ENCODE measurements around the gene STEAP1B. TPM values are rescaled to one million over a fixed set of nuclear protein-coding genes. Genes with fewer than 3 reads are reported as not detected.

Gene STEAP1B
- polyA plus RNA-seq, 3 donors = 0.16 TPM; not detected in 2

DNA sequence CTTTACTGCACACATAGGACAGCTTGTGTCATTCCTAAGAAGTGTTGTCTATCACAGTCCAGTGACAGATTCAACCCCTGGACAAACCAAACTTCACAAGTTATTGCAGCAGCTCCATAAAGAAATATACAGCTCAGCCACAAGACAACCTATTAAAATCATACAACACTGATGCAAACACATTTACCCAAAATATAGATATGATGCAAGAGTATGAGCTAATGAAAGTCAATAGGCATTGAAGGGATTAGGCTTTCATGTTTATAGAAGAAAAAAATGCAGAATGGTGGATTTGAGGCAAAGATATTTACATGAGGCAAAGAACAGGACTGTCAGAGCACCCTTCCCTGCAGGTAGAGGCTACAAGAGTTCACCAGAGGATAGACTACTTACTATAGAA lies 128.1 kb downstream of the STEAP1B start:
- Histone ChIP-seq H4K20me1 (ENCODE audit: insufficient read depth, low read length) (no peaks in the 10 kb centered on the region), H3K9ac (ENCODE audit: insufficient read depth, low read length, poor library complexity, severe bottlenecking) (no peak overlapping the region), H3K4me2 (replicated peaks; ENCODE audit: extremely low read depth, low read length, poor library complexity, severe bottlenecking) (no peak overlapping the region), H2AFZ (ENCODE audit: insufficient read depth, low read depth, low read length, poor library complexity, severe bottlenecking) (no peak overlapping the region), H3K36me3 (replicated peaks in 1 of 2; ENCODE audit: control insufficient read depth in 1 of 2, insufficient read depth in 2 of 2, low read length in 2 of 2) (no peaks in the 10 kb centered on the region), H3K9me3 (replicated peaks in 1 of 2; ENCODE audit: control insufficient read depth in 1 of 2, insufficient read depth in 1 of 2, low read length in 2 of 2) (no peaks in the 10 kb centered on the region), H3K4me1 (ENCODE audit: control insufficient read depth in 1 of 2, insufficient read depth in 2 of 2, low read length in 2 of 2) (no peaks in the 10 kb centered on the region), H3K4me3 (replicated peaks in 1 of 3; ENCODE audit: low read depth in 2 of 3, low read length in 3 of 3) (no peak overlapping the region), H3K79me2 (ENCODE audit: insufficient read depth, low read length) (no peaks in the 10 kb centered on the region), H3K27me3 (ENCODE audit: control insufficient read depth in 2 of 2, insufficient read depth in 2 of 2, low read length in 2 of 2) (no peaks in the 10 kb centered on the region), H3K27ac (ENCODE audit: low read depth in 1 of 2, low read length in 2 of 2) (no peak overlapping the region)
- H3K4me1 Mint-ChIP-seq = no peaks in the 10 kb centered on the region
- DNase-seq = no peak
- no peak overlapping the region for H3K27ac Mint-ChIP-seq
- no peak overlapping the region for H3K4me3 Mint-ChIP-seq
- intact Hi-C loops (cut with micrococcal nuclease) = no loop called here
- no peaks in the 10 kb centered on the region for H3K36me3 Mint-ChIP-seq
- no peaks in the 10 kb centered on the region for H3K9me3 Mint-ChIP-seq
- no peak for TF ChIP-seq CTCF (IDR thresholded peaks at IDR 0.05)
- H3K27me3 Mint-ChIP-seq (ENCODE audit: low read depth in 3 of 3) = peaks cover 0 to 2% (median 0%) of the 10 kb centered on the region in 3 donors

Other genes starting within 250 kb of the STEAP1B start
- not detected for gene RAPGEF5, start 143.0 kb downstream of the STEAP1B start, polyA plus RNA-seq
- gene IL6, start 227.0 kb upstream of the STEAP1B start, polyA plus RNA-seq = 1 to 10 TPM in 2 of 3 donors, under 1 TPM in 1; 0.28 to 3.5 (median 1.6) TPM